Measurements from ENCODE around the gene GUCY1A2. TPM values are rescaled to one million over a fixed set of nuclear protein-coding genes. Genes with fewer than 3 reads are reported as not detected.

The GUCY1A2 gene
- total RNA-seq, 4 donors from 2014 or later = 0.49 to 2.4 (median 1.3) TPM

DNA sequence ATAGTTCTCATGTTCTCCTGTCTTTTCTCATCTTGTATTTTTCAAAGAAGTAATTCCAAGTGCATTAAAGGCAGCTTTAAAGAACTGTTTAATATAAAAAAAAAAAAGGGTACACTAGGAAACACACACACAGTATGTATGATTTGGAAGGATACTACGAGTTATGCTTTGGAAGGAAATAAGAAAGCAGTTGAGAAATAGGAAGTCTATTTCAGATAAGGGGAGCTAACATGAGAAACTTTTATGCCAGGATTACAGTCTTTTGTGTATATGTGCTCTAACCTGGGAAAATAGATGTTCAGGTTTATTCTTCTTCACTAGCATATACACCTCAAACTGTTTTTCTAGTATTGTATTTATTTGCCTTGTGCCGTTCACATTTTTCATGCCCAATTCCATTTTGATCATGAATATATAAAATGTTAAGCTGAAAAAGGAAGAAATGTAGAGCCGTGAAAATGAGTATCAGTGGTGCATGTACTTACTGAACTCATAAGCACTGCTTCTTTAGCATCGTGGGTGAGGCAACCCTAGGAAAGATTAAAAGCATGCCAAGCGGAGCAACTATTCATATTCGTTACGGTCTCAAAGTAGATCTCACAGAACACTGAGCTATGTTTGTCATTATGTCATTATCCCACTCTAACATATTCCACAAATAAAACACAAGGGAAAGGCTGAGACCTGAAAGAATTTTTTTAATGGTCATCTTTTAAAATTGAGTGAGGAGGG, 59.6 kb downstream of the GUCY1A2 start:
- no peak overlapping the region for H3K4me3 ChIP-seq (ENCODE audit: low read depth, poor library complexity, severe bottlenecking)
- TF ChIP-seq POLR2A (IDR thresholded peaks at IDR 0.05) = no peak
- TF ChIP-seq, protein P1, sequence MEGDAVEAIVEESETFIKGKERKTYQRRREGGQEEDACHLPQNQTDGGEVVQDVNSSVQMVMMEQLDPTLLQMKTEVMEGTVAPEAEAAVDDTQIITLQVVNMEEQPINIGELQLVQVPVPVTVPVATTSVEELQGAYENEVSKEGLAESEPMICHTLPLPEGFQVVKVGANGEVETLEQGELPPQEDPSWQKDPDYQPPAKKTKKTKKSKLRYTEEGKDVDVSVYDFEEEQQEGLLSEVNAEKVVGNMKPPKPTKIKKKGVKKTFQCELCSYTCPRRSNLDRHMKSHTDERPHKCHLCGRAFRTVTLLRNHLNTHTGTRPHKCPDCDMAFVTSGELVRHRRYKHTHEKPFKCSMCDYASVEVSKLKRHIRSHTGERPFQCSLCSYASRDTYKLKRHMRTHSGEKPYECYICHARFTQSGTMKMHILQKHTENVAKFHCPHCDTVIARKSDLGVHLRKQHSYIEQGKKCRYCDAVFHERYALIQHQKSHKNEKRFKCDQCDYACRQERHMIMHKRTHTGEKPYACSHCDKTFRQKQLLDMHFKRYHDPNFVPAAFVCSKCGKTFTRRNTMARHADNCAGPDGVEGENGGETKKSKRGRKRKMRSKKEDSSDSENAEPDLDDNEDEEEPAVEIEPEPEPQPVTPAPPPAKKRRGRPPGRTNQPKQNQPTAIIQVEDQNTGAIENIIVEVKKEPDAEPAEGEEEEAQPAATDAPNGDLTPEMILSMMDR (IDR thresholded peaks at IDR 0.05) = no peak
- intact Hi-C loops (cut with DNase I; ENCODE audit: low total_unique reads) = no loop called here
- DNase-seq (ENCODE audit: low spot score in 2 of 2) = no peak
- WGBS, 2 donors = 65 to 67% methylated on average over 7 of the region's 7 CpGs

DNA sequence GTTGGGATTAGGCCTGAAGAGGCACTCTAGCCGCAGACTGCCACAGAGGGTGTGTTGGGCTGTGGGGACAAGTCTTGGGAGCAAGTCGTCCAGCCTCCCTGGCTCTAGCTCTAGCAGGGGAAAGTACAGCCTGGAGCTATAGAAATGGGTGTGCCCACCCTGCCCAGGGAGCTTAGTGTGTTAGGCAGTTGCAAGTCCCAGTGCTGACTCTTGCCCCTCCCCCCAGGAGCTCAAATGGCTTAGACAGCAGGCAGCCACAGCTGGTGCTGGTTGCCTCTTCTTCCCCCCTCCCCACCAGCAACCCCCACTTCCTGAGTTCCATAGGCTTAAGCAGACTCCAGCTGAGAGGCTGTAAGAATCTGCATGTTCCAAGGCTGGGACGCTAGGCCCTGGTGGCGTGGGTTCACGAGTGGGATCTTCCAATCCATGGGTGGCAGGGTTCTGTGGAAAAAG, 61.2 kb downstream of the GUCY1A2 start:
- WGBS, 2 donors = 84 to 87% methylated on average over 5 of the region's 5 CpGs

DNA sequence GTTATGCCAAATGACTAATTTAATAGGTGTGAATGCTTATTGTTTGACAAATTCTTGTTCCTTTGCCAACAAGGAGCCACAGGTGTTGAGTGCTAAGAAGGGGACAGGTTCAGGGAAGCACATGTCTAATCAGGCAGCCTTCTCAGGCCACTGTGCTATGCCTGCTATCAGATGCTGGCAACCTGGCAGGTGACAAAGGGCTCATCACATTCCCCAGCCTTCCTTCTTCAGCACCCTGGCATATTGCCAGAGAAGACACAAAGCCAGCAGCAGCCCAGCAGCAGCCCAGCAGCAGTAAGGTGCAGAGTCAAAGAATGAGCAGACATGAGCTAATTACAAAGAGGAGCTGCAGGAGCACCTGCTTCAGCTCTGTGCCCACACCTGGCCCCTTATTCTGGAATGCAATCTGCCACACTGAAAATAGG, 68.2 kb downstream of the GUCY1A2 start:
- no peak for DNase-seq (ENCODE audit: low spot score in 2 of 2)
- intact Hi-C loops (cut with DNase I; ENCODE audit: low total_unique reads) = no loop called here
- TF ChIP-seq, protein P1 (IDR thresholded peaks at IDR 0.05) = no peak
- no peak for TF ChIP-seq POLR2A (IDR thresholded peaks at IDR 0.05)
- no peak overlapping the region for H3K4me3 ChIP-seq (ENCODE audit: low read depth, poor library complexity, severe bottlenecking)

More for the DNA sequence above, 61.2 kb downstream of the GUCY1A2 start:
- DNase-seq (ENCODE audit: low spot score in 2 of 2) = no peak
- TF ChIP-seq, protein P1 (IDR thresholded peaks at IDR 0.05) = no peak
- TF ChIP-seq POLR2A (IDR thresholded peaks at IDR 0.05) = no peak
- H3K4me3 ChIP-seq (ENCODE audit: low read depth, poor library complexity, severe bottlenecking) = no peak overlapping the region
- intact Hi-C loops (cut with DNase I; ENCODE audit: low total_unique reads) = no loop called here

DNA sequence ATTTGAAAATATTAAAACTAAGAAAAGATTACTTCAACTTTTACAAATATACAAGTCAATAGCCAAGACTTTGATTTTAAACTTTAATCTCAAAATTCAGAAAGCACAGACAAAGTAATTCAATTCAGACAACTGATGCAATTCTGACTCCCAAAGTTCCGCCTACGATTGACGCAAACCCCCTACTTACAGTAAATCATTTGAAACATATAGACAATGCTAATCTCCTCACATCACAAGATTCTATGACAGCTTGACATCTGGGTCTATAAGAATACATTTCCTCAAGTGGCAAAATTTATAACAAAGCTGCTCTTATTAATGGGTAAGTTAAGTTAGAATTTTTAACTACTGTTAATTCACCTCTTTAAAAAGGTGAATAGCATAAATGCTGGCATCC, 75.2 kb downstream of the GUCY1A2 start:
- TF ChIP-seq, protein P1 (IDR thresholded peaks at IDR 0.05) = no peak
- TF ChIP-seq POLR2A (IDR thresholded peaks at IDR 0.05) = no peak
- intact Hi-C loops (cut with DNase I; ENCODE audit: low total_unique reads) = no loop called here
- DNase-seq (ENCODE audit: low spot score in 2 of 2) = no peak
- H3K4me3 ChIP-seq (ENCODE audit: low read depth, poor library complexity, severe bottlenecking) = no peak overlapping the region
- 94 to 95% methylated on average over 3 of the region's 3 CpGs for WGBS, 2 donors

DNA sequence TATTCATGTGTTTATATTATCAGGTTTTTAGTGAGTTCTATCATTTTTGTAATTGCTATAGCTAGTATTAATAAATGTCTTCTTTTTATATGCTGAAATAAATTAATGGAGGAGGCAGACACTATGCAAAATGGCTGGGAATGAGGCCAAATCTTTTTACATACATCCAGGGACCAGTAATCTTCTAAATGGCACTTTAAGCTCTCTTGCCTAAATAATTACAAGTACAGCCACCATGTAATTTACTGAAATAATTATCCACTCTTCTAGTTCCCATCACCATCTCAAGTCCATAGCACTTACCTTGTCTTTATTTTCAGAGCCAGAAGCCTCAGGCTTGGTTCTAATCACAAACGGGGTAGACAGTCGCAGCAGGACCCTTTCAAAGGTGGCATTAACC, 79.1 kb downstream of the GUCY1A2 start:
- intact Hi-C loops (cut with DNase I; ENCODE audit: low total_unique reads) = no loop called here
- H3K4me3 ChIP-seq (ENCODE audit: low read depth, poor library complexity, severe bottlenecking) = no peak overlapping the region
- TF ChIP-seq, protein P1 (IDR thresholded peaks at IDR 0.05) = no peak
- WGBS, 2 donors = 79 to 96% methylated on average over 2 of the region's 2 CpGs
- no peak for DNase-seq (ENCODE audit: low spot score in 2 of 2)

DNA sequence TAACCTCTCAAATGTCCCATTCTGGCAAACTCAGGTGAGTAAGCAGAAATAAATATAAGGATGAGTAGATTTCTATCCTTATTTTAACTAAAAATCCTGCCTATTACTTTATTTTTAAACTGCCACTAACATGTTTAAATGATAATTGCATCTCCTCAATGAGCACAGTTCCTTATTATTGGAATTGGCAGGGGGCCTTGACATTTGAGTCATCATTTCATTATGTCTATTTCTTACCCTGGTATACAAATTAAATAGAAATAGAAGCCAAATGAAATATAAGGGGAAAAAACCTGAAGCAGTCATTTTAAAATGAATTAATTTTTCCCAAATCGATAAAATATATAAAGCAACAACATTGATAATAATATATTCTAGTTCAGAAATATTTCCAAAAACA, 81.2 kb downstream of the GUCY1A2 start:
- intact Hi-C loops (cut with DNase I; ENCODE audit: low total_unique reads) = no loop called here
- no peak for DNase-seq (ENCODE audit: low spot score in 2 of 2)
- 85 to 86% methylated on average over 1 of the region's 1 CpG for WGBS, 2 donors
- no peak overlapping the region for H3K4me3 ChIP-seq (ENCODE audit: low read depth, poor library complexity, severe bottlenecking)
- TF ChIP-seq, protein P1 (IDR thresholded peaks at IDR 0.05) = no peak
- no peak for TF ChIP-seq POLR2A (IDR thresholded peaks at IDR 0.05)
